Neural cell (in vitro differentiated cells): ENCODE data around the gene CCDC50. TPM values are rescaled to one million over a fixed set of nuclear protein-coding genes. Genes with fewer than 3 reads are reported as not detected.

Experiments
- H2AFZ ChIP-seq: fragments of 200-600, 300-800 bp; sonication (generic), shearing (Covaris generic); 2 replicates; pipeline ENCODE4 v1.6.0; 2014; ENCODE audit warnings: low read depth, mild to moderate bottlenecking, antibody characterized with exemption, low read length, moderate library complexity
- H3F3A ChIP-seq: fragments of 200-600 bp; shearing (Covaris generic); 2 replicates; pipeline ENCODE4 v1.6.1; 2016; ENCODE audit warnings: mild to moderate bottlenecking, moderate library complexity, mixed read lengths, antibody characterized with exemption, low read length; ENCODE audit not compliant: insufficient read depth, poor library complexity, severe bottlenecking
- H3K27ac ChIP-seq: fragments of 200-600, 300-800 bp; sonication (generic), shearing (Covaris generic); 2 replicates; pipeline ENCODE4 v1.5.1; 2014; ENCODE audit warnings: mild to moderate bottlenecking, low read length, moderate library complexity
- H3K27me3 ChIP-seq: fragments of 300-800, 200-600 bp; sonication (generic), shearing (Covaris generic); 2 replicates; pipeline ENCODE4 v1.6.0; 2014; ENCODE audit warnings: mild to moderate bottlenecking, low read depth, low read length, moderate library complexity; ENCODE audit not compliant: insufficient read depth
- H3K36me3 ChIP-seq: fragments of 300-800, 200-600 bp; sonication (generic), shearing (Covaris generic); 2 replicates; pipeline ENCODE4 v1.5.1; 2014; ENCODE audit warnings: mild to moderate bottlenecking, antibody characterized with exemption, low read length, moderate library complexity; ENCODE audit not compliant: insufficient read depth
- H3K4me2 ChIP-seq: fragments of 300-800, 200-600 bp; sonication (generic), shearing (Covaris generic); 2 replicates; pipeline ENCODE4 v1.6.0; 2014; ENCODE audit warnings: mild to moderate bottlenecking, low read length
- H3K4me3 ChIP-seq: fragments of 300-800, 200-600 bp; sonication (generic), shearing (Covaris generic); 2 replicates; pipeline ENCODE4 v1.5.1; 2014; ENCODE audit warnings: mild to moderate bottlenecking, low read length, moderate library complexity
- H3K79me2 ChIP-seq: fragments of 200-600 bp; shearing (Covaris generic); replicated peaks from 2 replicates; pipeline ENCODE4 v1.6.0; 2014; ENCODE audit warnings: mild to moderate bottlenecking, low read length, moderate library complexity; ENCODE audit not compliant: insufficient read depth
- H3K9ac ChIP-seq: fragments of 300-800, 200-600 bp; sonication (generic), shearing (Covaris generic); 2 replicates; pipeline ENCODE4 v1.6.1; 2016; ENCODE audit warnings: mild to moderate bottlenecking, low read length, mixed read lengths
- H3K9me2 ChIP-seq: fragments of 200-600 bp; shearing (Covaris generic); 2 replicates; pipeline ENCODE4 v1.6.1; 2016; ENCODE audit warnings: mild to moderate bottlenecking, low read length, mixed read lengths; ENCODE audit not compliant: insufficient read depth
- H3K9me3 ChIP-seq: fragments of 200-600, 300-800 bp; sonication (generic), shearing (Covaris generic); 2 replicates; pipeline ENCODE4 v1.6.1; 2016; ENCODE audit warnings: mild to moderate bottlenecking, mixed run types, low read length, moderate library complexity, mixed read lengths
- H4K20me1 ChIP-seq: fragments of 200-600 bp; shearing (Covaris generic); 2 replicates; pipeline ENCODE4 v1.6.1; 2016; ENCODE audit warnings: mild to moderate bottlenecking, mixed run types; ENCODE audit not compliant: insufficient read depth
- EP300 ChIP-seq: fragments of 450-650 bp; conservative IDR thresholded peaks from 2 replicates; pipeline ENCODE4 v1.6.1; 2014; ENCODE audit warnings: antibody characterized with exemption, mild to moderate bottlenecking, moderate library complexity; ENCODE audit not compliant: poor library complexity, severe bottlenecking
- EZH2 ChIP-seq: fragments of 200-600, 300-800 bp; shearing (Covaris generic), sonication (generic); IDR thresholded peaks from 2 replicates; pipeline ENCODE4 v1.6.1; 2014; ENCODE audit warnings: antibody characterized with exemption, low read length, borderline replicate concordance, mild to moderate bottlenecking; ENCODE audit not compliant: insufficient read depth, poor library complexity, severe bottlenecking
- MXI1 ChIP-seq: fragments of 450-650 bp; conservative IDR thresholded peaks from 2 replicates; pipeline ENCODE4 v1.6.1; 2014; ENCODE audit warnings: antibody characterized with exemption, mild to moderate bottlenecking; ENCODE audit not compliant: poor library complexity, severe bottlenecking
- POLR2AphosphoS5 ChIP-seq: IDR thresholded peaks from 2 replicates; pipeline ENCODE4 v1.6.1; 2012
- RAD21 ChIP-seq: fragments of 450-650 bp; conservative IDR thresholded peaks from 2 replicates; pipeline ENCODE4 v1.6.1; 2014; ENCODE audit warnings: antibody characterized with exemption, mild to moderate bottlenecking, moderate library complexity
- SMC3 ChIP-seq: fragments of 450-650 bp; conservative IDR thresholded peaks from 2 replicates; pipeline ENCODE4 v1.6.1; 2014; ENCODE audit warnings: antibody characterized with exemption, mild to moderate bottlenecking, moderate library complexity; ENCODE audit not compliant: poor library complexity
- TAF1 ChIP-seq: IDR thresholded peaks from 2 replicates; pipeline ENCODE4 v1.6.1; 2012; ENCODE audit warnings: low read depth
- polyA plus RNA-seq: library from polyadenylated mRNA; depleted of rRNA; stranded (reverse); fragments of >200 nt; gene quantifications from 2 replicates; pipeline ENCODE4 v1.2.3, GENCODE V29; 2014
- TF ChIP-seq, protein P1 (sequence below): fragments of 450-650 bp; IDR thresholded peaks from 2 replicates; pipeline ENCODE4 v1.5.1; 2014; ENCODE audit warnings: antibody characterized with exemption, mild to moderate bottlenecking, moderate library complexity; ENCODE audit not compliant: poor library complexity, severe bottlenecking
- TF ChIP-seq, protein P2 (sequence below): IDR thresholded peaks from 2 replicates; pipeline ENCODE4 v1.6.1; 2012; ENCODE audit warnings: borderline replicate concordance

The CCDC50 gene
- polyA plus RNA-seq, 1 donor from 2014 or later: 58.2 TPM

DNA sequence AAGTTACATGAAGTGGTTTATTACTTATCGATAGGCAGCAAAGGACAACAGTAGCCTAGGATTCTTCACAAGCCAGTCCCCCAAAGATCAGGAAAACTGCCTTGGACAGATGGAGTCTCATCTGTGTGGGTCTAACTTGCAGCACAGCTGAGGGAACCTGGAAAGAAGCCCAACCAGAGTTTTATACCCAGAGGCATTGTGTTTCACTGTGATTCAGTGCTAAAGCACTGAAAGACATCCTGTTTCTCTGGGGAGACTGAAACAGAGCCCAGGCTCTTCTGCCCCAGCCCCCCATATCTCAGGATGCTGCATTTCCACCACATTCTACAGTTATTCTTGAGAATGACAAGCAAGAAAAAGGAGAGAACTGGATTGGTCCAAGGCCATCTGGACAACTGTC is 83.6 kb downstream of the CCDC50 start:
- Histone ChIP-seq H4K20me1 (no peaks in the 10 kb centered on the region), H3K36me3 (no peaks in the 10 kb centered on the region), H3F3A (no peaks in the 10 kb centered on the region), H3K27me3 (no peaks in the 10 kb centered on the region), H3K79me2 (no peaks in the 10 kb centered on the region), H2AFZ (no peak overlapping the region), H3K9ac (no peak overlapping the region), H3K4me2 (no peak overlapping the region), H3K27ac (no peak overlapping the region), H3K9me2 (no peaks in the 10 kb centered on the region), H3K9me3 (no peaks in the 10 kb centered on the region), H3K4me3 (no peak overlapping the region)
- TF ChIP-seq RAD21 (no peak), TAF1 (no peak), EZH2 (no peak), SMC3 (no peak), EP300 (no peak), POLR2AphosphoS5 (no peak), MXI1 (no peak)
- TF ChIP-seq, protein P1, sequence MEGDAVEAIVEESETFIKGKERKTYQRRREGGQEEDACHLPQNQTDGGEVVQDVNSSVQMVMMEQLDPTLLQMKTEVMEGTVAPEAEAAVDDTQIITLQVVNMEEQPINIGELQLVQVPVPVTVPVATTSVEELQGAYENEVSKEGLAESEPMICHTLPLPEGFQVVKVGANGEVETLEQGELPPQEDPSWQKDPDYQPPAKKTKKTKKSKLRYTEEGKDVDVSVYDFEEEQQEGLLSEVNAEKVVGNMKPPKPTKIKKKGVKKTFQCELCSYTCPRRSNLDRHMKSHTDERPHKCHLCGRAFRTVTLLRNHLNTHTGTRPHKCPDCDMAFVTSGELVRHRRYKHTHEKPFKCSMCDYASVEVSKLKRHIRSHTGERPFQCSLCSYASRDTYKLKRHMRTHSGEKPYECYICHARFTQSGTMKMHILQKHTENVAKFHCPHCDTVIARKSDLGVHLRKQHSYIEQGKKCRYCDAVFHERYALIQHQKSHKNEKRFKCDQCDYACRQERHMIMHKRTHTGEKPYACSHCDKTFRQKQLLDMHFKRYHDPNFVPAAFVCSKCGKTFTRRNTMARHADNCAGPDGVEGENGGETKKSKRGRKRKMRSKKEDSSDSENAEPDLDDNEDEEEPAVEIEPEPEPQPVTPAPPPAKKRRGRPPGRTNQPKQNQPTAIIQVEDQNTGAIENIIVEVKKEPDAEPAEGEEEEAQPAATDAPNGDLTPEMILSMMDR: no peak
- TF ChIP-seq, protein P2, sequence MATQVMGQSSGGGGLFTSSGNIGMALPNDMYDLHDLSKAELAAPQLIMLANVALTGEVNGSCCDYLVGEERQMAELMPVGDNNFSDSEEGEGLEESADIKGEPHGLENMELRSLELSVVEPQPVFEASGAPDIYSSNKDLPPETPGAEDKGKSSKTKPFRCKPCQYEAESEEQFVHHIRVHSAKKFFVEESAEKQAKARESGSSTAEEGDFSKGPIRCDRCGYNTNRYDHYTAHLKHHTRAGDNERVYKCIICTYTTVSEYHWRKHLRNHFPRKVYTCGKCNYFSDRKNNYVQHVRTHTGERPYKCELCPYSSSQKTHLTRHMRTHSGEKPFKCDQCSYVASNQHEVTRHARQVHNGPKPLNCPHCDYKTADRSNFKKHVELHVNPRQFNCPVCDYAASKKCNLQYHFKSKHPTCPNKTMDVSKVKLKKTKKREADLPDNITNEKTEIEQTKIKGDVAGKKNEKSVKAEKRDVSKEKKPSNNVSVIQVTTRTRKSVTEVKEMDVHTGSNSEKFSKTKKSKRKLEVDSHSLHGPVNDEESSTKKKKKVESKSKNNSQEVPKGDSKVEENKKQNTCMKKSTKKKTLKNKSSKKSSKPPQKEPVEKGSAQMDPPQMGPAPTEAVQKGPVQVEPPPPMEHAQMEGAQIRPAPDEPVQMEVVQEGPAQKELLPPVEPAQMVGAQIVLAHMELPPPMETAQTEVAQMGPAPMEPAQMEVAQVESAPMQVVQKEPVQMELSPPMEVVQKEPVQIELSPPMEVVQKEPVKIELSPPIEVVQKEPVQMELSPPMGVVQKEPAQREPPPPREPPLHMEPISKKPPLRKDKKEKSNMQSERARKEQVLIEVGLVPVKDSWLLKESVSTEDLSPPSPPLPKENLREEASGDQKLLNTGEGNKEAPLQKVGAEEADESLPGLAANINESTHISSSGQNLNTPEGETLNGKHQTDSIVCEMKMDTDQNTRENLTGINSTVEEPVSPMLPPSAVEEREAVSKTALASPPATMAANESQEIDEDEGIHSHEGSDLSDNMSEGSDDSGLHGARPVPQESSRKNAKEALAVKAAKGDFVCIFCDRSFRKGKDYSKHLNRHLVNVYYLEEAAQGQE: no peak

DNA sequence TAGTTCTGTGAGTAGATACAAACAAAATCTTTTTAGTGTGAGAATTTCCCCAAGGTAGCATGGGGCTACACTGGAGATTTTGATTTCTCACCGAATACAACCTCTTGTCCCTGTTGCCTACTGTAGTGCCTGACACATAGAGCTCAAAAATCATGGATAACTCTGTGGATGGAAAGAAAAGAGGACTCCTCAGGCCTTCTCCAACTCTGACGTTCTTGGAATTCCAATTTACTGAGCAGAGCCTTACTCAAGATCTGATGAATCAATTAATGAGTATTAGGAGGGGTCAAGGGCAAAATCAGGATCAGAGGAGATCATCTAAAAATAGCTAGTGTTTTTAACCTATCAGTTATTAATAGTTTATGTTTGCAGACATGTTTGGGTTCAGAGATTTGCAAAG is 85.1 kb downstream of the CCDC50 start:
- no peak for TF ChIP-seq POLR2AphosphoS5
- no peak for TF ChIP-seq TAF1
- no peak for TF ChIP-seq EZH2
- TF ChIP-seq SMC3: no peak
- TF ChIP-seq EP300: no peak
- no peak for TF ChIP-seq RAD21
- TF ChIP-seq, protein P1: no peak
- TF ChIP-seq, protein P2: no peak
- TF ChIP-seq MXI1: no peak

More for the DNA sequence above, 85.1 kb downstream of the CCDC50 start:
- no peaks in the 10 kb centered on the region for H3K79me2 ChIP-seq
- H3K9ac ChIP-seq: no peak overlapping the region
- no peaks in the 10 kb centered on the region for H3K27me3 ChIP-seq
- no peaks in the 10 kb centered on the region for H3K9me2 ChIP-seq
- H3K27ac ChIP-seq: no peak overlapping the region
- no peak overlapping the region for H3K4me3 ChIP-seq
- no peak overlapping the region for H3K4me2 ChIP-seq
- H3F3A ChIP-seq: no peaks in the 10 kb centered on the region
- H2AFZ ChIP-seq: no peak overlapping the region
- H4K20me1 ChIP-seq: no peaks in the 10 kb centered on the region
- no peaks in the 10 kb centered on the region for H3K36me3 ChIP-seq
- no peaks in the 10 kb centered on the region for H3K9me3 ChIP-seq
